ENCODE results near the gene AKAP12.

- TF ChIP-seq CTCF (IDR thresholded peaks at IDR 0.05; ENCODE audit: low read length), result no peak
- TF ChIP-seq EZH2 (IDR thresholded peaks at IDR 0.05; ENCODE audit: borderline replicate concordance, low read length), result no peak
Observed at GRCh38 chr6:151306269-151306783, 66.6 kb downstream of the AKAP12 start.

Measured in OCI-LY1 (cell line).